H1 (cell line): ENCODE data around the gene ACVR1. TPM values are rescaled to one million over a fixed set of nuclear protein-coding genes. Genes with fewer than 3 reads are reported as not detected.

ENCODE experiments used
- CEBPB ChIP-seq: IDR thresholded peaks from 2 replicates; pipeline ENCODE4 v1.6.1; 2012; ENCODE audit warnings: low read depth, low read length
- MAFK ChIP-seq: IDR thresholded peaks from 2 replicates; pipeline ENCODE4 v1.6.1; 2012; ENCODE audit warnings: low read depth, mild to moderate bottlenecking, improper control_type of control experiment, low read length
- NRF1 ChIP-seq: IDR thresholded peaks from 2 replicates; pipeline ENCODE4 v1.6.1; 2011; ENCODE audit warnings: mild to moderate bottlenecking, low read depth, low read length, improper control_type of control experiment
- SP1 ChIP-seq: IDR thresholded peaks from 2 replicates; pipeline ENCODE4 v1.6.1; 2011; ENCODE audit warnings: low read depth, low read length
- SUZ12 ChIP-seq: fragments of 200-600 bp; sonication (generic); IDR thresholded peaks from 2 replicates; pipeline ENCODE4 v1.6.1; 2012; ENCODE audit warnings: mild to moderate bottlenecking, inconsistent platforms, low read length, moderate library complexity, mixed read lengths
- ZNF274 ChIP-seq: IDR thresholded peaks from 2 replicates; pipeline ENCODE4 v1.7.0; 2012; ENCODE audit warnings: low read length, borderline replicate concordance; ENCODE audit errors: extremely low read depth
- polyA plus RNA-seq, 7 experiments: library from polyadenylated mRNA; depleted of rRNA in 3 of 7; stranded (reverse) in 5 of 7; unstranded in 2 of 7; fragments of >200 nt in 5 of 7; fragments of 200-250 nt in 2 of 7; gene quantifications; 1 replicate in 5 of 7; 2 replicates in 1 of 7; 4 replicates in 1 of 7; pipeline versions ENCODE4 v1.2.1 to v1.2.3, GENCODE V29; 2011 to 2013; ENCODE audit warnings: missing spikeins in 2 of 7, mixed read lengths in 2 of 7
- total RNA-seq: library from RNA; stranded (reverse); fragmentation: NEBNext Ultra II Directional; extraction: Animal tissue kit (Norgen Biotek cat#: 25700); gene quantifications from 2 replicates; pipeline ENCODE4 v1.2.1, GENCODE V29; 2021
- TF ChIP-seq, protein P1 (sequence below): IDR thresholded peaks from 2 replicates; pipeline ENCODE4 v1.6.1; 2012; ENCODE audit warnings: inconsistent platforms

Gene ACVR1
- total and polyA plus RNA-seq, 2 of the 8 experiments (the other 6 are each of a cell fraction or from before 2014, with no cell fraction given) = 8.5 to 17.7 TPM

DNA sequence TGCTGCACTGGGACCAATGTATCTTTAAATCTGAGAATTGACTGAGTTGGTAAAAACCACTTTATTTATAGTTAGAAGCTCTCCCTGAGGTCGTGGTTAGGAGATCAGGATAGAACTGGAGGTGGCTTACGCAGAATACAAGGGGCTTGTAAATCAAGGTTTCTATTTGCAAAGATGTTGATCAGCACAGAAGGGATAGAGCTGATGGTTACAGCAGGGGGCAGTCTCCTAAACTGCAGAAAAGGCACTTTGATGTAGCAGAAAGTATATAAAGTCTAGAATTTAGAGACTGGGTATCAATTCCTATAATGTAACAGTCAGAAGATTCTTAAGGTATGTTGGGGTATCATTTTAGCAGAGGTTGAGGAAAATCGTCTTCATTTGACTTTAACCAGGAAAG, 25.2 kb upstream of the ACVR1 start (continued):
- no peak for TF ChIP-seq ZNF274
- no peak for TF ChIP-seq MAFK
- TF ChIP-seq NRF1 = no peak
- no peak for TF ChIP-seq SUZ12
- TF ChIP-seq CEBPB = no peak
- no peak for TF ChIP-seq SP1
- TF ChIP-seq, protein P1, sequence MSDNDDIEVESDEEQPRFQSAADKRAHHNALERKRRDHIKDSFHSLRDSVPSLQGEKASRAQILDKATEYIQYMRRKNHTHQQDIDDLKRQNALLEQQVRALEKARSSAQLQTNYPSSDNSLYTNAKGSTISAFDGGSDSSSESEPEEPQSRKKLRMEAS = no peak
- TF ChIP-seq, all 59 proteins: peak for 2
